PFSK-1 (cell line): ENCODE data around the gene UXS1.

Source experiments
- FOXP2 ChIP-seq: optimal IDR thresholded peaks from 2 replicates; pipeline ENCODE3; 2011; ENCODE audit warnings: borderline replicate concordance, control low read depth, inconsistent platforms; ENCODE audit not compliant: insufficient read depth; ENCODE audit errors: extremely low read length, extremely low read depth
- POLR2AphosphoS5 ChIP-seq: IDR thresholded peaks from 2 replicates; pipeline ENCODE4 v1.6.1; 2012; ENCODE audit warnings: low read depth, mild to moderate bottlenecking, control low read depth, low read length, moderate library complexity
- SIN3A ChIP-seq: IDR thresholded peaks from 2 replicates; pipeline ENCODE4 v1.6.1; 2012; ENCODE audit warnings: mild to moderate bottlenecking, low read length, moderate library complexity, borderline replicate concordance; ENCODE audit not compliant: insufficient read depth
- TAF1 ChIP-seq: IDR thresholded peaks from 2 replicates; pipeline ENCODE4 v1.6.1; 2012; ENCODE audit warnings: low read length, control low read depth, borderline replicate concordance; ENCODE audit not compliant: insufficient read depth
- TF ChIP-seq, protein P1 (sequence below), 2 experiments: IDR thresholded peaks; 2 replicates each; pipeline versions ENCODE4 v1.6.1 to v1.8.0; 2011 to 2012; ENCODE audit warnings: low read depth in 2 of 2, low read length in 2 of 2, control low read depth in 1 of 2, inconsistent platforms in 1 of 2, mild to moderate bottlenecking in 1 of 2, moderate library complexity in 1 of 2; ENCODE audit not compliant: insufficient read depth in 1 of 2

Gene UXS1

GRCh38 chr2:106161341-106161740 lies 32.8 kb downstream of the UXS1 start:
- TF ChIP-seq POLR2AphosphoS5 (no peak), TAF1 (no peak), SIN3A (no peak), FOXP2 (no peak)
- TF ChIP-seq, protein P1, sequence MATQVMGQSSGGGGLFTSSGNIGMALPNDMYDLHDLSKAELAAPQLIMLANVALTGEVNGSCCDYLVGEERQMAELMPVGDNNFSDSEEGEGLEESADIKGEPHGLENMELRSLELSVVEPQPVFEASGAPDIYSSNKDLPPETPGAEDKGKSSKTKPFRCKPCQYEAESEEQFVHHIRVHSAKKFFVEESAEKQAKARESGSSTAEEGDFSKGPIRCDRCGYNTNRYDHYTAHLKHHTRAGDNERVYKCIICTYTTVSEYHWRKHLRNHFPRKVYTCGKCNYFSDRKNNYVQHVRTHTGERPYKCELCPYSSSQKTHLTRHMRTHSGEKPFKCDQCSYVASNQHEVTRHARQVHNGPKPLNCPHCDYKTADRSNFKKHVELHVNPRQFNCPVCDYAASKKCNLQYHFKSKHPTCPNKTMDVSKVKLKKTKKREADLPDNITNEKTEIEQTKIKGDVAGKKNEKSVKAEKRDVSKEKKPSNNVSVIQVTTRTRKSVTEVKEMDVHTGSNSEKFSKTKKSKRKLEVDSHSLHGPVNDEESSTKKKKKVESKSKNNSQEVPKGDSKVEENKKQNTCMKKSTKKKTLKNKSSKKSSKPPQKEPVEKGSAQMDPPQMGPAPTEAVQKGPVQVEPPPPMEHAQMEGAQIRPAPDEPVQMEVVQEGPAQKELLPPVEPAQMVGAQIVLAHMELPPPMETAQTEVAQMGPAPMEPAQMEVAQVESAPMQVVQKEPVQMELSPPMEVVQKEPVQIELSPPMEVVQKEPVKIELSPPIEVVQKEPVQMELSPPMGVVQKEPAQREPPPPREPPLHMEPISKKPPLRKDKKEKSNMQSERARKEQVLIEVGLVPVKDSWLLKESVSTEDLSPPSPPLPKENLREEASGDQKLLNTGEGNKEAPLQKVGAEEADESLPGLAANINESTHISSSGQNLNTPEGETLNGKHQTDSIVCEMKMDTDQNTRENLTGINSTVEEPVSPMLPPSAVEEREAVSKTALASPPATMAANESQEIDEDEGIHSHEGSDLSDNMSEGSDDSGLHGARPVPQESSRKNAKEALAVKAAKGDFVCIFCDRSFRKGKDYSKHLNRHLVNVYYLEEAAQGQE (IDR thresholded peaks at IDR 0.05; ENCODE audit: insufficient read depth in 1 of 2, low read depth in 2 of 2, low read length in 2 of 2), result no peak

GRCh38 chr2:106160786-106161261 lies 33.3 kb downstream of the UXS1 start:
- TF ChIP-seq FOXP2 (no peak), TAF1 (no peak), SIN3A (no peak), POLR2AphosphoS5 (no peak)
- TF ChIP-seq, protein P1 (IDR thresholded peaks at IDR 0.05; ENCODE audit: insufficient read depth in 1 of 2, low read depth in 2 of 2, low read length in 2 of 2), result no peak

- TF ChIP-seq FOXP2 (no peak), SIN3A (no peak), POLR2AphosphoS5 (no peak), TAF1 (no peak)
- TF ChIP-seq, protein P1 (IDR thresholded peaks at IDR 0.05; ENCODE audit: insufficient read depth in 1 of 2, low read depth in 2 of 2, low read length in 2 of 2), result no peak
Observed at GRCh38 chr2:106159866-106160785, 34.0 kb downstream of the UXS1 start.

GRCh38 chr2:106158871-106159270 lies 35.2 kb downstream of the UXS1 start:
- TF ChIP-seq FOXP2 (no peak), SIN3A (no peak), POLR2AphosphoS5 (no peak), TAF1 (no peak)
- TF ChIP-seq, protein P1 (IDR thresholded peaks at IDR 0.05; ENCODE audit: insufficient read depth in 1 of 2, low read depth in 2 of 2, low read length in 2 of 2), result no peak
